Measurements from ENCODE around the gene RAB1B.
"Not testable (repeated sequence)": the region's sequence is repeated elsewhere in the genome, so short reads cannot be mapped to it uniquely, and the experiment has no call there.

Gene RAB1B

DNA sequence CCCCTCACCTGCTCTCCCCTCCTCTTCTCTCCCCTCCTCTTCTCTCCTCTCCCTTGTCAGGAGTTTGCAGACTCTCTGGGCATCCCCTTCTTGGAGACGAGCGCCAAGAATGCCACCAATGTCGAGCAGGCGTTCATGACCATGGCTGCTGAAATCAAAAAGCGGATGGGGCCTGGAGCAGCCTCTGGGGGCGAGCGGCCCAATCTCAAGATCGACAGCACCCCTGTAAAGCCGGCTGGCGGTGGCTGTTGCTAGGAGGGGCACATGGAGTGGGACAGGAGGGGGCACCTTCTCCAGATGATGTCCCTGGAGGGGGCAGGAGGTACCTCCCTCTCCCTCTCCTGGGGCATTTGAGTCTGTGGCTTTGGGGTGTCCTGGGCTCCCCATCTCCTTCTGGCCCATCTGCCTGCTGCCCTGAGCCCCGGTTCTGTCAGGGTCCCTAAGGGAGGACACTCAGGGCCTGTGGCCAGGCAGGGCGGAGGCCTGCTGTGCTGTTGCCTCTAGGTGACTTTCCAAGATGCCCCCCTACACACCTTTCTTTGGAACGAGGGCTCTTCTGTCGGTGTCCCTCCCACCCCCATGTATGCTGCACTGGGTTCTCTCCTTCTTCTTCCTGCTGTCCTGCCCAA lies 7.7 kb downstream of the RAB1B start:
- no peak for DNase-seq (ENCODE audit: low read depth in 1 of 2, low spot score in 1 of 2)
- TF ChIP-seq JUND (IDR thresholded peaks at IDR 0.05; ENCODE audit: low read depth), result no peak
- in situ Hi-C loops (cut with HindIII; ENCODE audit: low pct_unique_long_range_greater_than_20kb, low sequenced_read_pairs), result no loop called here

DNA sequence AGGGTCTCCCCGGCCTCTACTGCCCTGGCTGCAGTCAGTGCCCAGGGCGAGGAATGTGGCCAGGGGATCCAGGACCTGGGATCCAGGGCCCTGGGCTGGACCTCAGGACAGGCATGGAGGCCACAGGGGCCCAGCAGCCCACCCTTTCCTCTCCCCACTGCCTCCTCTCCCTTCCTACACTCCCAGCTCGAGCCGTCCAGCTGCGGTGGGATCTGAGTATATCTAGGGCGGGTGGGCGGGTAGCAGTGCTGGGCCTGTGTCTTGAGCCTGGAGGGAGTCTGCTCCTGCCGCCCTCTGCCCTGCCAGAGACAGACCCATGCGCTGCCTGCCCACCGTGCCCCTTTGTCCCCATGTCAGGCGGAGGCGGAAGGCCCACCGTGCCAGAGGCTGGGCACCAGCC lies 8.2 kb downstream of the RAB1B start:
- in situ Hi-C loops (cut with HindIII; ENCODE audit: low pct_unique_long_range_greater_than_20kb, low sequenced_read_pairs); DNase-seq (ENCODE audit: low read depth in 1 of 2, low spot score in 1 of 2): not testable (repeated sequence)

- DNase-seq (ENCODE audit: low read depth in 1 of 2, low spot score in 1 of 2); in situ Hi-C loops (cut with HindIII; ENCODE audit: low pct_unique_long_range_greater_than_20kb, low sequenced_read_pairs): not testable (repeated sequence)
Observed at GRCh38 chr11:66277064-66277463, 8.6 kb downstream of the RAB1B start.

- TF ChIP-seq JUND (IDR thresholded peaks at IDR 0.05; ENCODE audit: low read depth), result no peak
- in situ Hi-C loops (cut with HindIII; ENCODE audit: low pct_unique_long_range_greater_than_20kb, low sequenced_read_pairs), result no loop called here
- peak; percentile 49 to 77 for DNase-seq (ENCODE audit: low read depth in 1 of 2, low spot score in 1 of 2)
Observed at GRCh38 chr11:66277471-66278362, 9.3 kb downstream of the RAB1B start, which contains the start of gene CNIH2. Gene CNIH2, plus strand, starts transcription at chr11:66278175. Its CDS starts 282 bp downstream, at chr11:66278457.

DNA sequence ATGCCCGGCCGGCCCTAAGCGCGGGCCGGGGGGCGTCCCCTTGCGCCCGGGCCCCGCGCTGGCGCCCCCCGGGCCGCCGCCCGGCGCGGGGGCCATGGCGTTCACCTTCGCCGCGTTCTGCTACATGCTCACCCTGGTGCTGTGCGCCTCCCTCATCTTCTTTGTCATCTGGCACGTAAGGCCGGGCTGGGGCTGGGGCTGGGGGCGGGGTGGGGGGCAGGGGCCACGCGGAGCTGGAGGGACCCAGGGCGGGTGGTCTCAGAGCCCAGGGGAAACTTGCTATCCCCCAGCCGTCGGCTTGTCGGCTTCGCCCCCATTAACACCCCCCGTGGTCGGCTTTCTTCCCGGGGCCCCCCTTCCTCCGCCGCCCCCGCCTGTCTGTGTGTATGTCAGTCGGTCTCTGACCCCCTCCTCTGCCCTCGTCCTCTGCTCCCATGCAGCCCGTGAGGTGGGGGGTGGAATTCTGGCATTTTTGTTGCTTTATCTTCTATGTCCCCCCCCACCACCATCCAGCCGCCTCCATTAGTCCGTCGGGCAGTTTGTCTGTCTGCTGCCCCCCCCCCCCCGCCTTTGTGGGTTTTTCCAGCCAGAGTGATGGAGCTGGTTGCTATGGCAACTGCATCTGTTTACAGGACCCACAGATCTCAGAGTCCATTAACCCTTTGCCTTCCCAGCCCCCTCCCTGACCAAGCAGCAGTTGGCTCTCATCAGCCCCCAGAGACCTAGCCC lies 10.1 kb downstream of the RAB1B start:
- peak in 1 of 2 experiments; percentile 41 for DNase-seq (ENCODE audit: low read depth in 1 of 2, low spot score in 1 of 2)
- TF ChIP-seq JUND (IDR thresholded peaks at IDR 0.05; ENCODE audit: low read depth), result no peak
- in situ Hi-C loops (cut with HindIII; ENCODE audit: low pct_unique_long_range_greater_than_20kb, low sequenced_read_pairs), result no loop called here

GRCh38 chr11:66279092-66279734 lies 10.8 kb downstream of the RAB1B start:
- no peak for TF ChIP-seq JUND (IDR thresholded peaks at IDR 0.05; ENCODE audit: low read depth)
- in situ Hi-C loops (cut with HindIII; ENCODE audit: low pct_unique_long_range_greater_than_20kb, low sequenced_read_pairs), result no loop called here
- no peak for DNase-seq (ENCODE audit: low read depth in 1 of 2, low spot score in 1 of 2)

GRCh38 chr11:66280428-66280827 lies 12.0 kb downstream of the RAB1B start:
- DNase-seq (ENCODE audit: low read depth in 1 of 2, low spot score in 1 of 2), result no peak
- in situ Hi-C loops (cut with HindIII; ENCODE audit: low pct_unique_long_range_greater_than_20kb, low sequenced_read_pairs), result no loop called here
- TF ChIP-seq JUND (IDR thresholded peaks at IDR 0.05; ENCODE audit: low read depth), result no peak

DNA sequence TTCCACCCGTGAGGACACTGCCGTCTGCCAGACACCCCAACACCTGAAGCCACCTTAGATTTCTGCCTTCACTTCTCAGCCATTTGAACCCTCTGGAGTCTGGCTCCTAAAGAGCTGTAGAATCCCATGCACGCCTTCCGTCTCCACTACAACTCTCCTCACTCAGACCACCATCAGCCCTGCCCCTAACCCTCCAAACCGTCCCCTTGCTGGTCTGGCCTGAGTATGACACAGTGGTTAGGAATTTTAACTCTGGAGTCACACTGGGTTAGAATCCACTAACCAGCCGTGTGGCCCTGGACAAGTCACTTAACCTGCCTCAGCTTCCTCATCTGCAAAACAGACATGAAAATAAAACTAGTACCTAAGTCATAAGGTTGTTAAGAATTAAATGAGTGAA lies 12.6 kb downstream of the RAB1B start:
- in situ Hi-C loops (cut with HindIII; ENCODE audit: low pct_unique_long_range_greater_than_20kb, low sequenced_read_pairs), result no loop called here
- TF ChIP-seq JUND (IDR thresholded peaks at IDR 0.05; ENCODE audit: low read depth), result no peak
- no peak for DNase-seq (ENCODE audit: low read depth in 1 of 2, low spot score in 1 of 2)

DNA sequence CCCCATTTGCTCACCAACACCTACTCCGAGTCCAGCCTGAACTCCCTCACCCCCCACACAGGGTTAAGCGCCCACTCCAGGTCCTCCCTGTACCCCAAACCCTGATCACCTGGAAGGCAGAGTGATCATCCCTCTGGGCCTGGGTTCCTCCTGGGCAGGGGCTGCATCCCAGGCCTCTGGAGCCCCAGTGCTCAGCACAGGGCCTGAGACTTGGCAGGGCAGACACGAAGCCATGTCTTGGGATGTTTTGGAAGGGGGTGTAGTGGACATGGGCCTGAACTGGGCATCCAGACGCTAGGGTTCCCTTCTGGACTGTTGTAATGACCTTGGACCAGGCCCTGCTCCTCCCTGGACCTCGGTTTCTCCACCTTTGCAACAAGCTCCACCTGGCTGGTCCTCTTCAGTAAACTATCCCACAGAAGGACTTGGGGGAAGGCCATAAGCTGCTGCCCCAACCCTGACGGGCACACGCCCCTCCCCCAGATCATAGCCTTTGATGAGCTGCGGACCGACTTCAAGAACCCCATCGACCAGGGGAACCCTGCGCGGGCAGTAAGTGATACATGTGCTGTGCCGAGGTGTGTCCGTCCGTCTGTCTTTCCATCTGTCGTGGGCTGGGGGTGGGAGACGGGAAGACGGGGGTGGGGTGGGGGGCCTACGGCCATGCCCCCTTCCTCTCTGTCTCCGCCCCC lies 13.5 kb downstream of the RAB1B start:
- no peak for DNase-seq (ENCODE audit: low read depth in 1 of 2, low spot score in 1 of 2)
- in situ Hi-C loops (cut with HindIII; ENCODE audit: low pct_unique_long_range_greater_than_20kb, low sequenced_read_pairs), result no loop called here
- no peak for TF ChIP-seq JUND (IDR thresholded peaks at IDR 0.05; ENCODE audit: low read depth)

- in situ Hi-C loops (cut with HindIII; ENCODE audit: low pct_unique_long_range_greater_than_20kb, low sequenced_read_pairs), result no loop called here
- no peak for TF ChIP-seq JUND (IDR thresholded peaks at IDR 0.05; ENCODE audit: low read depth)
- peak; percentile 97 to 98 for DNase-seq (ENCODE audit: low read depth in 1 of 2, low spot score in 1 of 2)
Observed at GRCh38 chr11:66282468-66283455, 14.3 kb downstream of the RAB1B start.
